Gastrocnemius medialis (tissue), 4 donors: ENCODE measurements around the gene PTF1A. TPM values are rescaled to one million over a fixed set of nuclear protein-coding genes. Genes with fewer than 3 reads are reported as not detected.

Experiments
- ATAC-seq, 2 donors: fragments of 150-250 bp; one replicate each; pipeline ENCODE4 v1.9.1; 2016
- DNase-seq, 2 donors: peaks; one replicate each; pipeline ENCODE4 v3.0.0-alpha.2; 2019
- H3K27ac ChIP-seq, 4 donors: fragments of 200-600 bp; sonication (generic); 1 replicate in 1 of 4; 2 replicates in 3 of 4; pipeline ENCODE4 v1.5.1; 2016 to 2018; ENCODE audit warnings: mild to moderate bottlenecking in 2 of 4, moderate library complexity in 1 of 4
- H3K27me3 ChIP-seq, 3 donors: fragments of 200-600 bp; sonication (generic) in 2 of 3; 1 replicate in 1 of 3; 2 replicates in 2 of 3; pipeline versions ENCODE4 v1.5.1 to v1.6.0; 2016 to 2019; ENCODE audit warnings: mild to moderate bottlenecking in 1 of 3, moderate library complexity in 1 of 3
- H3K36me3 ChIP-seq, 2 donors: fragments of 200-600 bp; sonication (generic) in 1 of 2; one replicate each; pipeline ENCODE4 v1.5.1; 2017 to 2018
- H3K4me1 ChIP-seq, 2 donors: fragments of 200-600 bp; sonication (generic) in 1 of 2; one replicate each; pipeline ENCODE4 v1.5.1; 2016 to 2017; ENCODE audit warnings: mild to moderate bottlenecking in 2 of 2
- H3K4me3 ChIP-seq, 4 donors: fragments of 200-600 bp; sonication (generic) in 3 of 4; 1 replicate in 1 of 4; 2 replicates in 3 of 4; pipeline ENCODE4 v1.5.1; 2016 to 2019; ENCODE audit warnings: mild to moderate bottlenecking in 2 of 4
- H3K9me3 ChIP-seq, 3 donors: fragments of 200-600 bp; sonication (generic) in 2 of 3; 1 replicate in 1 of 3; 2 replicates in 2 of 3; pipeline ENCODE4 v1.5.1; 2016 to 2019
- CTCF ChIP-seq, 5 experiments: fragments of 450-650 bp in 3 of 5; fragments of 200-600 bp in 2 of 5; sonication (generic) in 2 of 5; IDR thresholded peaks in 4 of 5; conservative IDR thresholded peaks in 1 of 5; 1 replicate in 4 of 5; 2 replicates in 1 of 5; pipeline ENCODE4 v1.5.1; 2016 to 2019; ENCODE audit warnings: antibody characterized with exemption in 5 of 5, mild to moderate bottlenecking in 3 of 5, moderate library complexity in 3 of 5
- POLR2A ChIP-seq, 2 donors: fragments of 450-650 bp; IDR thresholded peaks; one replicate each; pipeline ENCODE4 v1.6.1; 2017; ENCODE audit warnings: antibody characterized with exemption in 2 of 2, mild to moderate bottlenecking in 2 of 2, moderate library complexity in 2 of 2
- in situ Hi-C, 4 donors: fragments of 200-750 bp; cut with MboI; loops; one replicate each; pipeline versions ENCODE4 v1.15.0 to v1.8.0; 2017; ENCODE audit warnings: low sequenced_read_pairs in 4 of 4
- intact Hi-C: fragments of 100-400 bp; cut with DNase I; formaldehyde crosslinking; loops from one replicate; pipeline ENCODE4 v1.15.1; 2023; ENCODE audit warnings: low total_unique reads
- total RNA-seq, 4 donors: library from RNA; depleted of rRNA; stranded (reverse); fragments of >200 nt; gene quantifications; one replicate each; pipeline versions ENCODE4 v1.1.0 to v1.2.3, GENCODE V29; 2016

The PTF1A gene
- total RNA-seq, 4 donors from 2014 or later = not detected

DNA sequence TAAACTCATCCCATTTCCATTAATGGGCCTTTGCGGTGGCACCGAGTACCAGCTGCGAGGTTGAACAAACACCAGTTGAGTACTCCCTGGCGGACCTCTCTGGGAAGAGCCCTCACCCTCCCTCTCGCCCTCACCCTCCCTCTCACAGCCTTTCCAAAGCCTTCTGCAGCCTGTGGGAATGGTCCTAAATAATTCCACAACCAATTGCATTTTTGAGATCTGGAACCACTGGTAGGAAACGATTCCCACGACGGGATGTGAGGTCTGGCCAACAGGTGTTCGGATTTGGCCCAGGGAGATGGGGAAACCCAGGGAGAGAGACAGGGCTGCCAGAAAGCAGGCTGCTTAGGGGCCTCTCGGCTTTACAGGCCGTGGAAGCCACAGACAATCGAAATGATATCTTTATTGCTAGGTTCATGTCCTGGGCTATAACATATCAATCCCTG lies 5.3 kb downstream of the PTF1A start:
- Histone ChIP-seq H3K4me1 (no peaks in the 10 kb centered on the region), H3K27me3 (peaks cover 56 to 89% (median 60%) of the 10 kb centered on the region in 3 donors), H3K27ac (no peak overlapping the region), H3K9me3 (no peaks in the 10 kb centered on the region), H3K4me3 (no peak overlapping the region), H3K36me3 (no peaks in the 10 kb centered on the region)
- in situ Hi-C loops (no loop called here), intact Hi-C loops (no loop called here)
- ATAC-seq (no peak), DNase-seq (no peak)
- TF ChIP-seq CTCF (IDR thresholded peaks at IDR 0.05 in 4 of 5, conservative IDR thresholded peaks at IDR 0.05 in 1 of 5) = no peak
- TF ChIP-seq POLR2A (IDR thresholded peaks at IDR 0.05) = no peak

DNA sequence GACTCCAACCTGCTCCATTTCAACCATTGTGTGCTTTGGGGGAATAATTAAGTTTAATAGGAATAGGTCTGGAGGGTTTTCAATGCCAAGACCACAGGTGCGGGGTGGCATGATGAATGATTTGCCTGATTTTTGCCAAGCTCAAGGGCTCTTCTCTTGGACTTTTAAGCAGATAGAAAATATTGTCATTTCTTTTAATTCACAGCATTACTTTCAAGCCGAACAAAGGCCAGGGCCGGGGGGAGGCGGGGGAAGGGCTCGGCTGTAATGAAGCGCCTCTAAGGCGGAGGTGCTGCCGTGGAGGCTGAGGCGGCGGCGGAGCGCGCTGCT lies 6.5 kb downstream of the PTF1A start:
- no peak overlapping the region for H3K4me3 ChIP-seq
- TF ChIP-seq CTCF (IDR thresholded peaks at IDR 0.05 in 4 of 5, conservative IDR thresholded peaks at IDR 0.05 in 1 of 5) = no peak
- TF ChIP-seq POLR2A (IDR thresholded peaks at IDR 0.05) = no peak

DNA sequence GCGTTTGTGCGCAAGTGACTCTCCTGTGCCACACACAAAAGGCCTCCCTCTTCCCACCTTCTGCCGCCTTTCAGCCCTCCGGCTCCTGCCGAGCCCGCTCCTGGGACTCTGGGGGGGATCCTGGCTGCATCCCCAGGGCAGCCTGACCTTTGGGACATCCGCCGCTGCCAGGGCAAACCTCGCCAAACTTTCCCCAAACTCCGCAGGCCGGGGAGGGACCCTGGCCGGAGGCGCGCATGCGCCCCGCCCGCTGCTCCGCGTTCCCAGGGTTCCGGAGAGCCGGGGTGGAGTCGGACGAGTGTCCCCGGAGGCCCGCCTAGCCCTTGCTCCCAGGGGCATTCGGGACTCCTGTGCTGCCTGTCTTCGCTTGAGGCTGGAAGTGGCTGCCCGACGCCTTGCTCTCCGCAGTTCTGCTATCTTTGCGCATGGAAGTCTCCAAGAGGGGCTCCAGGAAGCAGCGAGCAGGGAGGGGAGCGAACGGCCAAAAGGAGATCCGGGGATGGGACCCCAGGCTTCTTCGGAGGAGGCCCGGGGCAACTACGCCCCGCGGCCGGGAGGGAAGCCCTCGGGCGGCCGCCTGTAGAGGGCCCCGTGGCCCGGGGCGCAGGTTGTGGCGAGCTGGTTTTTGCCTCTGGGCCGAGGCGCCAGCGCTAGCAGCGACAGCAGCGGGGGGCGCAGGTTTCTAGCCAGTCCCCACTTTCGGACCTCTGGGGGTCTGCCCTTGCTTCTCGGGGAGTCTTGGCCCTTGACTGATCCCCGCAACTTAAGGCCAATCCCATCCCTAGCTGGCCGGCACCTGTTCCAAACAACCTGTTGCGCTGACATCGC lies 7.0 kb downstream of the PTF1A start:
- no peaks in the 10 kb centered on the region for H3K4me1 ChIP-seq
- intact Hi-C loops = no loop called here
- H3K4me3 ChIP-seq = no peak overlapping the region
- no peaks in the 10 kb centered on the region for H3K9me3 ChIP-seq
- in situ Hi-C loops = no loop called here
- no peak for TF ChIP-seq CTCF (IDR thresholded peaks at IDR 0.05 in 4 of 5, conservative IDR thresholded peaks at IDR 0.05 in 1 of 5)
- no peak for TF ChIP-seq POLR2A (IDR thresholded peaks at IDR 0.05)
- no peaks in the 10 kb centered on the region for H3K36me3 ChIP-seq
- H3K27ac ChIP-seq = no peak overlapping the region
- peaks cover 61 to 88% (median 63%) of the 10 kb centered on the region in 3 donors for H3K27me3 ChIP-seq
- no peak for DNase-seq
- ATAC-seq = no peak

More for the DNA sequence above, 6.5 kb downstream of the PTF1A start:
- DNase-seq (no peak), ATAC-seq (no peak)
- Histone ChIP-seq H3K36me3 (no peaks in the 10 kb centered on the region), H3K27ac (no peak overlapping the region), H3K27me3 (peaks cover 61 to 89% (median 61%) of the 10 kb centered on the region in 3 donors), H3K9me3 (no peaks in the 10 kb centered on the region), H3K4me1 (no peaks in the 10 kb centered on the region)
- intact Hi-C loops (no loop called here), in situ Hi-C loops (no loop called here)

GRCh38 chr10:23199768-23200511 lies 7.8 kb downstream of the PTF1A start:
- H3K9me3 ChIP-seq = no peaks in the 10 kb centered on the region
- H3K27me3 ChIP-seq = peaks cover 58 to 88% (median 63%) of the 10 kb centered on the region in 3 donors
- TF ChIP-seq POLR2A (IDR thresholded peaks at IDR 0.05) = no peak
- no peak for TF ChIP-seq CTCF (IDR thresholded peaks at IDR 0.05 in 4 of 5, conservative IDR thresholded peaks at IDR 0.05 in 1 of 5)

More at GRCh38 chr10:23199768-23200511, 7.8 kb downstream of the PTF1A start:
- intact Hi-C loops (no loop called here), in situ Hi-C loops (no loop called here)
- H3K4me3 ChIP-seq = no peak overlapping the region
- no peaks in the 10 kb centered on the region for H3K36me3 ChIP-seq
- no peaks in the 10 kb centered on the region for H3K4me1 ChIP-seq
- DNase-seq (no peak), ATAC-seq (no peak)
- no peak overlapping the region for H3K27ac ChIP-seq
